ENCODE measurements around the gene TMEM42. TPM values are rescaled to one million over a fixed set of nuclear protein-coding genes. Genes with fewer than 3 reads are reported as not detected.

The TMEM42 gene
- total and polyA plus RNA-seq, 2 of the 13 experiments (the other 11 are each of a cell fraction or from before 2014, with no cell fraction given): 5.5 to 24.5 TPM

GRCh38 chr3:44861412-44862225, at the start of gene TMEM42 (continued):
- TF ChIP-seq ZNF670 (CRISPR knock-in tag; IDR thresholded peaks at IDR 0.05; ENCODE audit: borderline replicate concordance): 0 out of 2 replicates have a peak, but pooled peaks have one; percentile 39
- TF ChIP-seq RBFOX2 (IDR thresholded peaks at IDR 0.05; ENCODE audit: low read depth, low read length): peak; percentile 98
- TF ChIP-seq ZNF557 (CRISPR knock-in tag; IDR thresholded peaks at IDR 0.05): no peak
- peak; percentile 59 for TF ChIP-seq THAP11 (CRISPR knock-in tag; IDR thresholded peaks at IDR 0.05)
- TF ChIP-seq FOXA1 (IDR thresholded peaks at IDR 0.05): no peak
- no peak for TF ChIP-seq FOXA1 (CRISPR knock-in tag; IDR thresholded peaks at IDR 0.05)
- TF ChIP-seq ZNF558 (CRISPR knock-in tag; IDR thresholded peaks at IDR 0.05; ENCODE audit: borderline replicate concordance): no peak; the same call in 1 of the 2 replicates
- TF ChIP-seq ZNF556 (CRISPR knock-in tag; IDR thresholded peaks at IDR 0.05; ENCODE audit: borderline replicate concordance): 0 out of 2 replicates have a peak, but pooled peaks have one; percentile 49
- TF ChIP-seq ZNF282 (IDR thresholded peaks at IDR 0.05; ENCODE audit: partially characterized antibody): no peak
- TF ChIP-seq CBX2 (IDR thresholded peaks at IDR 0.05; ENCODE audit: low read depth, low read length): no peak
- no peak for TF ChIP-seq CBX2 (CRISPR knock-in tag; IDR thresholded peaks at IDR 0.05; ENCODE audit: low read depth)
- TF ChIP-seq ZUFSP (CRISPR knock-in tag; IDR thresholded peaks at IDR 0.05; ENCODE audit: borderline replicate concordance): no peak
- TF ChIP-seq ZNF746 (CRISPR knock-in tag; IDR thresholded peaks at IDR 0.05): no peak
- 0 out of 2 replicates have a peak, but pooled peaks have one; percentile 76 for TF ChIP-seq KLF13 (CRISPR knock-in tag; IDR thresholded peaks at IDR 0.05)
- no peak; the same call in 1 of the 2 replicates for TF ChIP-seq ZNF232 (CRISPR knock-in tag; IDR thresholded peaks at IDR 0.05; ENCODE audit: borderline replicate concordance)
- no peak for TF ChIP-seq NONO (IDR thresholded peaks at IDR 0.05)
- TF ChIP-seq NONO (CRISPR knock-in tag; conservative IDR thresholded peaks at IDR 0.05): peak; percentile 85
- TF ChIP-seq ONECUT2 (CRISPR knock-in tag; IDR thresholded peaks at IDR 0.05): no peak
- TF ChIP-seq ZNF598 (CRISPR knock-in tag; IDR thresholded peaks at IDR 0.05; ENCODE audit: borderline replicate concordance): no peak
- TF ChIP-seq SNAPC2 (CRISPR knock-in tag; IDR thresholded peaks at IDR 0.05): no peak
- no peak for TF ChIP-seq ZEB1 (IDR thresholded peaks at IDR 0.05; ENCODE audit: insufficient replicate concordance, low read depth)
- TF ChIP-seq HES4 (CRISPR knock-in tag; IDR thresholded peaks at IDR 0.05; ENCODE audit: borderline replicate concordance): peak; percentile 63
- 0 out of 2 replicates have a peak, but pooled peaks have one; percentile 22 for TF ChIP-seq ZNF816 (CRISPR knock-in tag; IDR thresholded peaks at IDR 0.05; ENCODE audit: borderline replicate concordance)
- peak; percentile 34; the same call in 1 of the 2 replicates for TF ChIP-seq ZSCAN25 (CRISPR knock-in tag; IDR thresholded peaks at IDR 0.05)
- peak; percentile 64; the same call in 1 of the 2 replicates for TF ChIP-seq MXD4 (CRISPR knock-in tag; IDR thresholded peaks at IDR 0.05)
- no peak for TF ChIP-seq CENPBD1 (CRISPR knock-in tag; IDR thresholded peaks at IDR 0.05; ENCODE audit: borderline replicate concordance, low read depth)
- no peak for TF ChIP-seq SP5 (CRISPR knock-in tag; IDR thresholded peaks at IDR 0.05; ENCODE audit: borderline replicate concordance, low read depth)
- TF ChIP-seq PPARG (CRISPR knock-in tag; conservative IDR thresholded peaks at IDR 0.05): no peak
- peak; percentile 60; the same call in 1 of the 2 replicates for TF ChIP-seq IKZF5 (CRISPR knock-in tag; IDR thresholded peaks at IDR 0.05)
- no peak for TF ChIP-seq ARNT (IDR thresholded peaks at IDR 0.05)
